PC-3 (cell line): ENCODE data around the gene CYP21A2.

ENCODE experiments used
- CTCF ChIP-seq: fragments of 300-600 bp; sonication (generic); conservative IDR thresholded peaks from 2 replicates; pipeline ENCODE4 v1.5.1; 2017; ENCODE audit warnings: antibody characterized with exemption, low read depth, mild to moderate bottlenecking, low read length
- EZH2 ChIP-seq: fragments of 300-600 bp; sonication (generic); IDR thresholded peaks from one replicate; pipeline ENCODE4 v1.6.1; 2017; ENCODE audit warnings: antibody characterized with exemption, mild to moderate bottlenecking, low read length; ENCODE audit not compliant: unreplicated experiment
- EZH2phosphoT487 ChIP-seq: fragments of 300-600 bp; sonication (generic); IDR thresholded peaks from 2 replicates; pipeline ENCODE4 v1.6.1; 2018; ENCODE audit warnings: mild to moderate bottlenecking, antibody characterized with exemption, low read length, borderline replicate concordance

- no peak for TF ChIP-seq EZH2phosphoT487
- TF ChIP-seq CTCF, result no peak
- TF ChIP-seq EZH2, result no peak
These were observed 26.5 kb downstream of the CYP21A2 start for GRCh38 chr6:32064706-32065105.
